ENCODE data around the gene SUMO1. TPM values are rescaled to one million over a fixed set of nuclear protein-coding genes. Genes with fewer than 3 reads are reported as not detected.

Gene SUMO1
- total and polyA plus RNA-seq, 2 of the 8 experiments (the other 6 are each of a cell fraction or from before 2014, with no cell fraction given): 108 to 238 TPM

DNA sequence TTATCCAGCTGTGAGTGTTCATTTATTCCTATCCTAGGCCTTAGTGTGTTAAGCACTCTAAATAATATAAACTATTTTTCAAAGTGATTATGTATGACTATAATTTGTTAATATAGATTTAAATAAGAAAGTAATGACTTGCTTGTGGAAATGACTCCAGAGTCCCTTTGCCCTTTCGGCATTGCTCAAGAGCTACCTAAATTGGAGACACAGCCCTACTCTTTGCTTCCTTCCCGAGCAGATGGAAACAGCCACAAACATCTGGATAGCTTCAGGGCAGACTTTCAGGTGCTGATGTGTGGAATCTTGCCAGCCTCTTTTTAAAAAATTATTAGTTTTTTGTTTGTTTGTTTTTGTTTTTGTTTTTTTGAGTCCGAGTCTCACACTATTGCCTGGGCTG is 44.0 kb downstream of the SUMO1 start:
- no peaks in the 10 kb centered on the region for H3K36me3 ChIP-seq (ENCODE audit: control insufficient read depth in 2 of 4, insufficient read depth in 4 of 4, low read length in 3 of 4)
- no peaks in the 10 kb centered on the region for H3K79me1 ChIP-seq (ENCODE audit: low read depth, low read length)
- ChIA-PET CTCF (ENCODE audit: partially characterized antibody) (interaction anchor here (0.8 to 1.3 kb wide), 3 partner anchors 15 to 18 kb away, joined by 3 to 4 read pairs (median 3); no protein-coding TSS in a partner anchor), POLR2A (ENCODE audit: partially characterized antibody) (no interaction called here)
- no peak overlapping the region for H2AK5ac ChIP-seq (ENCODE audit: low read depth, low read length)
- no peak overlapping the region for H3K4me2 ChIP-seq (ENCODE audit: insufficient read depth in 1 of 2, low read depth in 2 of 2, low read length in 2 of 2)
- H3K56ac ChIP-seq (replicated peaks; ENCODE audit: insufficient read length, low read depth, low read length): no peak overlapping the region
- H3K79me2 ChIP-seq (ENCODE audit: control insufficient read depth in 1 of 2, insufficient read depth in 2 of 2, low read length in 2 of 2): no peaks in the 10 kb centered on the region
- 91% methylated on average over 3 of the region's 3 CpGs; no CpG with 5 or more reads in 1 of the 2 experiments for WGBS, 2 experiments (ENCODE audit: extremely low coverage in 1 of 2, insufficient coverage in 1 of 2, insufficient read length in 1 of 2, insufficient replicate concordance in 2 of 2, low coverage in 1 of 2, low lambda C conversion rate in 2 of 2, missing lambda C conversion rate in 1 of 2)
- no peak overlapping the region for H3K23ac ChIP-seq (ENCODE audit: insufficient read length)
- no peak overlapping the region for H4K8ac ChIP-seq (ENCODE audit: extremely low read depth, insufficient read depth, low read length)
- H4K20me1 ChIP-seq (replicated peaks in 1 of 2; ENCODE audit: control insufficient read depth in 1 of 2, insufficient read depth in 2 of 2, low read length in 2 of 2): no peaks in the 10 kb centered on the region
- no peak overlapping the region for H3K4me3 ChIP-seq (ENCODE audit: extremely low read depth in 1 of 4, insufficient read depth in 2 of 4, low read depth in 3 of 4, low read length in 4 of 4)
- H2BK5ac ChIP-seq (ENCODE audit: low read depth, low read length): no peak overlapping the region
- H3K14ac ChIP-seq (ENCODE audit: insufficient read length): no peak overlapping the region
- H3K18ac ChIP-seq (ENCODE audit: extremely low read depth, low read length): no peak overlapping the region
- no peak overlapping the region for H4K91ac ChIP-seq (replicated peaks; ENCODE audit: insufficient read length, low read length)
- peaks cover 0 to 3% (median 0%) of the 10 kb centered on the region in 4 experiments; a peak in 2 of 7 replicates for H3K4me1 ChIP-seq (replicated peaks in 1 of 4; ENCODE audit: control insufficient read depth in 3 of 4, insufficient read depth in 4 of 4, low read length in 3 of 4)
- H3K23me2 ChIP-seq (ENCODE audit: low read depth, low read length): no peaks in the 10 kb centered on the region
- H3K27ac ChIP-seq (ENCODE audit: low read depth, low read length): no peak overlapping the region
- no peak overlapping the region for H2BK20ac ChIP-seq (ENCODE audit: low read length)
- H3K4ac ChIP-seq (replicated peaks; ENCODE audit: insufficient read length, low read depth, low read length): no peak overlapping the region
- no peak overlapping the region for H2BK12ac ChIP-seq (ENCODE audit: low read depth, low read length)
- H3K27me3 ChIP-seq (replicated peaks in 1 of 4; ENCODE audit: control insufficient read depth in 3 of 4, extremely low read depth in 1 of 4, insufficient read depth in 3 of 4, low read length in 3 of 4): no peaks in the 10 kb centered on the region
- no peak for FAIRE-seq
- no peak for TF ChIP-seq SIN3A (conservative IDR thresholded peaks at IDR 0.05 in 1 of 2, IDR thresholded peaks at IDR 0.05 in 1 of 2; ENCODE audit: low read depth in 1 of 2, low read length in 2 of 2)
- no peak for TF ChIP-seq KDM5A (IDR thresholded peaks at IDR 0.05; ENCODE audit: low read length)
- TF ChIP-seq CHD2 (IDR thresholded peaks at IDR 0.05; ENCODE audit: low read length): no peak
- no peak for DNase-seq (ENCODE audit: low read depth in 1 of 2, low spot score in 2 of 2)
- no peak overlapping the region for H3K9ac ChIP-seq (replicated peaks in 1 of 4; ENCODE audit: extremely low read depth in 1 of 4, low read depth in 3 of 4, low read length in 3 of 4)
- H3K9me3 ChIP-seq (ENCODE audit: insufficient read depth in 2 of 2, low read depth in 1 of 2, low read length in 1 of 2): no peaks in the 10 kb centered on the region
- no peak overlapping the region for H4K5ac ChIP-seq (ENCODE audit: insufficient read length, low read depth, low read length)
- H2AFZ ChIP-seq (ENCODE audit: low read length): no peak overlapping the region
- no peak overlapping the region for H2BK15ac ChIP-seq (ENCODE audit: low read length)
- H2BK120ac ChIP-seq (replicated peaks; ENCODE audit: low read depth, low read length): no peak overlapping the region
